Esophagus muscularis mucosa (tissue), 4 donors: ENCODE results near the gene PBX3.

Source experiments
- EP300 ChIP-seq: sonication (generic); formaldehyde crosslinking; IDR thresholded peaks from one replicate; pipeline ENCODE4 v1.6.1; 2017; ENCODE audit warnings: antibody characterized with exemption
- POLR2A ChIP-seq: fragments of 450-650 bp; IDR thresholded peaks from one replicate; pipeline ENCODE4 v1.6.1; 2017; ENCODE audit warnings: antibody characterized with exemption, moderate library complexity, mild to moderate bottlenecking, low read depth
- TF ChIP-seq, protein P1 (sequence below), 3 experiments: fragments of 200-600 bp in 2 of 3; fragments of 450-650 bp in 1 of 3; sonication (generic) in 2 of 3; IDR thresholded peaks; one replicate each; pipeline ENCODE4 v1.5.1; 2017 to 2019; ENCODE audit warnings: antibody characterized with exemption in 3 of 3, mild to moderate bottlenecking in 2 of 3, moderate library complexity in 1 of 3

DNA sequence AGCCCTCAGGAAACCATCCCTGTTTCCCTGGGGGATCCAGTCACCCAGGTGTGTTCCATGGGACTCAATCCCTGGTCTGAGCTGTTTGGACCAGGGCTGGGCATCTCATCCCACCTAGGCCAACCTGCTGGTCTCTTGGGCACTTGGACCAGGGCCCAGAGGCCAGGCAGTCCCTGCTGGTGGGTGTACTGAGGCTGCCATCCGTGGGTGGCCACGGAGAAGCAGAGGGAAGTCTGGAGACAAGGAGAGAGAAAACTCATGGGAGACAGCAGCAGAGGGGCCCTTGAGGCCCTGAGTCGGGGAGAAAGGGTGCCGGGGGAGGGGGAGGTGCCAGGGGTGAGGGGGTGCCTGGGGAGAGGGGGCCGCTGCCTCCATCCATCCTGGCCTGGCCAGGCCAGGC lies 247.8 kb downstream of the PBX3 start:
- TF ChIP-seq, protein P1, sequence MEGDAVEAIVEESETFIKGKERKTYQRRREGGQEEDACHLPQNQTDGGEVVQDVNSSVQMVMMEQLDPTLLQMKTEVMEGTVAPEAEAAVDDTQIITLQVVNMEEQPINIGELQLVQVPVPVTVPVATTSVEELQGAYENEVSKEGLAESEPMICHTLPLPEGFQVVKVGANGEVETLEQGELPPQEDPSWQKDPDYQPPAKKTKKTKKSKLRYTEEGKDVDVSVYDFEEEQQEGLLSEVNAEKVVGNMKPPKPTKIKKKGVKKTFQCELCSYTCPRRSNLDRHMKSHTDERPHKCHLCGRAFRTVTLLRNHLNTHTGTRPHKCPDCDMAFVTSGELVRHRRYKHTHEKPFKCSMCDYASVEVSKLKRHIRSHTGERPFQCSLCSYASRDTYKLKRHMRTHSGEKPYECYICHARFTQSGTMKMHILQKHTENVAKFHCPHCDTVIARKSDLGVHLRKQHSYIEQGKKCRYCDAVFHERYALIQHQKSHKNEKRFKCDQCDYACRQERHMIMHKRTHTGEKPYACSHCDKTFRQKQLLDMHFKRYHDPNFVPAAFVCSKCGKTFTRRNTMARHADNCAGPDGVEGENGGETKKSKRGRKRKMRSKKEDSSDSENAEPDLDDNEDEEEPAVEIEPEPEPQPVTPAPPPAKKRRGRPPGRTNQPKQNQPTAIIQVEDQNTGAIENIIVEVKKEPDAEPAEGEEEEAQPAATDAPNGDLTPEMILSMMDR (IDR thresholded peaks at IDR 0.05): no peak
- TF ChIP-seq EP300 (no peak), POLR2A (no peak)
